Nephron progenitor cell (in vitro differentiated cells): Measurements from ENCODE around the gene HIVEP3.

Source experiments
- DNase-seq: peaks from one replicate; pipeline ENCODE4 v3.0.0; 2021
- H3K27ac Mint-ChIP-seq: 2 replicates; pipeline ENCODE4 v1.8.0; 2021; ENCODE audit warnings: mild to moderate bottlenecking, moderate library complexity, mixed read lengths
- H3K27me3 Mint-ChIP-seq: 2 replicates; pipeline ENCODE4 v1.8.0; 2021; ENCODE audit warnings: mild to moderate bottlenecking, low read depth, mixed read lengths; ENCODE audit not compliant: poor library complexity
- H3K36me3 Mint-ChIP-seq: 2 replicates; pipeline ENCODE4 v1.8.0; 2021; ENCODE audit warnings: low read depth, mixed read lengths
- H3K4me1 Mint-ChIP-seq: 2 replicates; pipeline ENCODE4 v1.8.0; 2021; ENCODE audit warnings: mixed read lengths
- H3K4me3 Mint-ChIP-seq: 2 replicates; pipeline ENCODE4 v1.8.0; 2021; ENCODE audit warnings: mild to moderate bottlenecking, moderate library complexity, mixed read lengths
- H3K9me3 Mint-ChIP-seq: 2 replicates; pipeline ENCODE4 v1.8.0; 2021; ENCODE audit warnings: mild to moderate bottlenecking, moderate library complexity, mixed read lengths
- CTCF ChIP-seq: fragments of 200-600 bp; sonication (generic); IDR thresholded peaks from 2 replicates; pipeline ENCODE4 v1.5.0; 2021; ENCODE audit warnings: antibody characterized with exemption

HIVEP3 gene

GRCh38 chr1:41679994-41680393 lies 238.7 kb downstream of the HIVEP3 start:
- no peak overlapping the region for H3K27ac Mint-ChIP-seq
- H3K4me3 Mint-ChIP-seq: no peak overlapping the region
- peaks cover 13% of the 10 kb centered on the region for H3K27me3 Mint-ChIP-seq
- peaks cover 26% of the 10 kb centered on the region for H3K4me1 Mint-ChIP-seq
- H3K9me3 Mint-ChIP-seq: no peaks in the 10 kb centered on the region
- no peak for DNase-seq
- H3K36me3 Mint-ChIP-seq: no peaks in the 10 kb centered on the region
- TF ChIP-seq CTCF: no peak

- H3K4me3 Mint-ChIP-seq: no peak overlapping the region
- H3K9me3 Mint-ChIP-seq: no peaks in the 10 kb centered on the region
- H3K36me3 Mint-ChIP-seq: no peaks in the 10 kb centered on the region
- TF ChIP-seq CTCF: no peak
- H3K4me1 Mint-ChIP-seq: peaks cover 26% of the 10 kb centered on the region
- no peak for DNase-seq
- no peak overlapping the region for H3K27ac Mint-ChIP-seq
- H3K27me3 Mint-ChIP-seq: peaks cover 13% of the 10 kb centered on the region
Observed at GRCh38 chr1:41679531-41679930, 239.2 kb downstream of the HIVEP3 start.

- DNase-seq: no peak
- H3K4me1 Mint-ChIP-seq: peaks cover 33% of the 10 kb centered on the region
- peaks cover 7% of the 10 kb centered on the region for H3K27me3 Mint-ChIP-seq
- H3K4me3 Mint-ChIP-seq: no peak overlapping the region
- H3K36me3 Mint-ChIP-seq: no peaks in the 10 kb centered on the region
- H3K27ac Mint-ChIP-seq: no peak overlapping the region
- H3K9me3 Mint-ChIP-seq: no peaks in the 10 kb centered on the region
- TF ChIP-seq CTCF: no peak
Observed at GRCh38 chr1:41678111-41678878, 240.4 kb downstream of the HIVEP3 start.

- Mint-ChIP-seq H3K27me3 (peaks cover 7% of the 10 kb centered on the region), H3K36me3 (no peaks in the 10 kb centered on the region), H3K4me3 (no peak overlapping the region), H3K4me1 (peaks cover 39% of the 10 kb centered on the region), H3K27ac (no peak overlapping the region), H3K9me3 (no peaks in the 10 kb centered on the region)
- no peak for TF ChIP-seq CTCF
- DNase-seq: no peak
Observed at GRCh38 chr1:41677620-41678019, 241.1 kb downstream of the HIVEP3 start.

GRCh38 chr1:41675401-41675800 lies 243.3 kb downstream of the HIVEP3 start:
- H3K4me1 Mint-ChIP-seq: peaks cover 48% of the 10 kb centered on the region
- no peak overlapping the region for H3K4me3 Mint-ChIP-seq
- H3K27ac Mint-ChIP-seq: no peak overlapping the region
- DNase-seq: no peak
- H3K27me3 Mint-ChIP-seq: peaks cover 7% of the 10 kb centered on the region
- no peaks in the 10 kb centered on the region for H3K9me3 Mint-ChIP-seq
- TF ChIP-seq CTCF: no peak
- no peaks in the 10 kb centered on the region for H3K36me3 Mint-ChIP-seq

- no peaks in the 10 kb centered on the region for H3K9me3 Mint-ChIP-seq
- H3K4me1 Mint-ChIP-seq: peaks cover 46% of the 10 kb centered on the region
- no peak for TF ChIP-seq CTCF
- DNase-seq: no peak
- no peak overlapping the region for H3K27ac Mint-ChIP-seq
- H3K36me3 Mint-ChIP-seq: no peaks in the 10 kb centered on the region
- H3K27me3 Mint-ChIP-seq: peaks cover 7% of the 10 kb centered on the region
- no peak overlapping the region for H3K4me3 Mint-ChIP-seq
Observed at GRCh38 chr1:41674522-41674921, 244.2 kb downstream of the HIVEP3 start.
